Measurements from ENCODE around the gene PTPRM.

GRCh38 chr18:7743256-7743655, 176.1 kb downstream of the PTPRM start:
- TF ChIP-seq CTCF (IDR thresholded peaks at IDR 0.05) (no peak), POLR2A (IDR thresholded peaks at IDR 0.05) (no peak)
